BJ (cell line): ENCODE results near the gene LELP1. TPM values are rescaled to one million over a fixed set of nuclear protein-coding genes. Genes with fewer than 3 reads are reported as not detected.

ENCODE experiments used
- CTCF ChIA-PET: fragments of 350-600 bp; formaldehyde crosslinking; extraction: SDS; loops from one replicate; lab custom pipeline; 2021; ENCODE audit warnings: antibody characterized with exemption, inconsistent platforms; lab: Yijun Ruan, JAX
- POLR2A ChIA-PET: fragments of 300-600 bp; sonication (Branson Sonifier 250); formaldehyde crosslinking; extraction: SDS; loops from one replicate; lab custom pipeline; 2021; ENCODE audit warnings: antibody characterized with exemption; lab: Charles Lee
- DNase-seq: peaks from one replicate; pipeline ENCODE4 v3.0.0-alpha.2; 2011; ENCODE audit warnings: low read depth
- H3K27me3 ChIP-seq: 2 replicates; pipeline ENCODE4 v1.6.0; 2011; ENCODE audit warnings: low read length; ENCODE audit not compliant: control insufficient read depth, insufficient read depth
- H3K36me3 ChIP-seq: 2 replicates; pipeline ENCODE4 v1.5.1; 2011; ENCODE audit warnings: low read length; ENCODE audit not compliant: control insufficient read depth, insufficient read depth
- H3K4me3 ChIP-seq: 2 replicates; pipeline ENCODE4 v1.5.1; 2011; ENCODE audit warnings: low read depth, mild to moderate bottlenecking, control low read depth, low read length
- CTCF ChIP-seq: IDR thresholded peaks from 2 replicates; pipeline ENCODE4 v1.5.1; 2011; ENCODE audit warnings: low read depth, mild to moderate bottlenecking, control low read depth, inconsistent platforms, low read length, moderate library complexity; ENCODE audit not compliant: insufficient read depth
- polyA plus RNA-seq: library from polyadenylated mRNA; depleted of rRNA; stranded (reverse); fragments of >200 nt; gene quantifications from 2 replicates; pipeline ENCODE4 v1.2.3, GENCODE V29; 2011

The LELP1 gene
- polyA plus RNA-seq, 1 experiment, result not detected

DNA sequence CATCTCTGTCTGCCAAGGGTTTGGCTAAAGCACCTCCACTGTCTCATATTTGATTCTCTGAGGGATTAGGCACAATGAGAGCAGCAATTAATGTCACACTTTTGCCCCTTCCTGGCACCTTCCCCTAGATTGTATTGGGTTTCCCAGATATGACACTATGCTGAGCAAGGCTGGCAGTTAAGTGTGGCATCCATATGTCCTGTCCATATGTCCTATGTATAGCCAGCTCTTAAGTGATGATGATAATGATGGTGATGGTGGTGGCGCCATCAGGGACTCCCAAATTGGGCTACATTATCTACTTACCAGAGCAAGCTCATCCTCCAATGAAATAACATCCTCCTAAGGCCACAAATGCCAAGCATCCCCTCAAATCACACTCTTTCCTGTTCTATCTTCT lies 42.8 kb downstream of the LELP1 start:
- POLR2A ChIA-PET, result no interaction called here
- CTCF ChIA-PET, result interaction anchor here (0.6 kb wide), 1 partner anchor 17 kb away, joined by 3 read pairs; no protein-coding TSS in a partner anchor
- TF ChIP-seq CTCF, result no peak
- no peaks in the 10 kb centered on the region for H3K27me3 ChIP-seq
- H3K4me3 ChIP-seq, result no peak overlapping the region
- DNase-seq, result no peak
- H3K36me3 ChIP-seq, result no peaks in the 10 kb centered on the region

- TF ChIP-seq CTCF, result no peak
- POLR2A ChIA-PET, result no interaction called here
- H3K36me3 ChIP-seq, result no peaks in the 10 kb centered on the region
- CTCF ChIA-PET, result no interaction called here
- no peak for DNase-seq
- no peaks in the 10 kb centered on the region for H3K27me3 ChIP-seq
- H3K4me3 ChIP-seq, result no peak overlapping the region
Measured at GRCh38 chr1:153246825-153247224, 43.6 kb downstream of the LELP1 start.

GRCh38 chr1:153248176-153248879 lies 45.1 kb downstream of the LELP1 start:
- no peaks in the 10 kb centered on the region for H3K36me3 ChIP-seq
- no peak for TF ChIP-seq CTCF
- CTCF ChIA-PET, result no interaction called here
- H3K27me3 ChIP-seq, result no peaks in the 10 kb centered on the region
- H3K4me3 ChIP-seq, result no peak overlapping the region
- POLR2A ChIA-PET, result no interaction called here
- no peak for DNase-seq

- POLR2A ChIA-PET, result no interaction called here
- H3K4me3 ChIP-seq, result no peak overlapping the region
- no peak for TF ChIP-seq CTCF
- no peaks in the 10 kb centered on the region for H3K36me3 ChIP-seq
- no peak for DNase-seq
- H3K27me3 ChIP-seq, result no peaks in the 10 kb centered on the region; the same call in 1 of the 2 replicates
- CTCF ChIA-PET, result no interaction called here
Measured at GRCh38 chr1:153250166-153250565, 46.9 kb downstream of the LELP1 start.

DNA sequence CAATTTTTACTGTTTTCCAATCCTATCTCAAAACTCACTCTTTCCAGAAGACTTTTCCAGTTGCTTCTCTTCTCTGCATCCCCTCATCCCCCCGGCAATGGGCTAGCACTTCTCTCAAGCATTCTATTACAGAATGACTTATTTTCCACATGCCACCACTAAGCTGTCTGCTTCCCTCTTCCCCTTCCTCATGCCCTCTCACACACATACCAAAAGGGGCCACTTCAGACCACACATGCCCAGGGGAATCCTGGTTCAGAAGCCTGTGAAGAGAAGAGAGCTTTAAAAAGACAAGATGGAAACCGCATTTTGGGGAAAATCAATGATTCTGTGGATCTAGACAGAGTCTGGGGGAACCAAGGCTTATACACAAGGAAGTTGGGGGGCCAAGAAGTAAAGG lies 47.9 kb downstream of the LELP1 start:
- Histone ChIP-seq H3K4me3 (no peak overlapping the region), H3K27me3 (no peaks in the 10 kb centered on the region; the same call in 1 of the 2 replicates), H3K36me3 (no peaks in the 10 kb centered on the region)
- no peak for DNase-seq
- POLR2A ChIA-PET, result no interaction called here
- CTCF ChIA-PET, result no interaction called here
- no peak for TF ChIP-seq CTCF
